Neural cell (in vitro differentiated cells): ENCODE measurements around the gene WTIP. TPM values are rescaled to one million over a fixed set of nuclear protein-coding genes. Genes with fewer than 3 reads are reported as not detected.

ENCODE experiments used
- H2AFZ ChIP-seq: fragments of 200-600, 300-800 bp; sonication (generic), shearing (Covaris generic); 2 replicates; pipeline ENCODE4 v1.6.0; 2014; ENCODE audit warnings: low read depth, mild to moderate bottlenecking, antibody characterized with exemption, low read length, moderate library complexity
- H3F3A ChIP-seq: fragments of 200-600 bp; shearing (Covaris generic); 2 replicates; pipeline ENCODE4 v1.6.1; 2016; ENCODE audit warnings: mild to moderate bottlenecking, moderate library complexity, mixed read lengths, antibody characterized with exemption, low read length; ENCODE audit not compliant: insufficient read depth, poor library complexity, severe bottlenecking
- H3K27ac ChIP-seq: fragments of 200-600, 300-800 bp; sonication (generic), shearing (Covaris generic); 2 replicates; pipeline ENCODE4 v1.5.1; 2014; ENCODE audit warnings: mild to moderate bottlenecking, low read length, moderate library complexity
- H3K27me3 ChIP-seq: fragments of 300-800, 200-600 bp; sonication (generic), shearing (Covaris generic); 2 replicates; pipeline ENCODE4 v1.6.0; 2014; ENCODE audit warnings: mild to moderate bottlenecking, low read depth, low read length, moderate library complexity; ENCODE audit not compliant: insufficient read depth
- H3K36me3 ChIP-seq: fragments of 300-800, 200-600 bp; sonication (generic), shearing (Covaris generic); 2 replicates; pipeline ENCODE4 v1.5.1; 2014; ENCODE audit warnings: mild to moderate bottlenecking, antibody characterized with exemption, low read length, moderate library complexity; ENCODE audit not compliant: insufficient read depth
- H3K4me2 ChIP-seq: fragments of 300-800, 200-600 bp; sonication (generic), shearing (Covaris generic); 2 replicates; pipeline ENCODE4 v1.6.0; 2014; ENCODE audit warnings: mild to moderate bottlenecking, low read length
- H3K4me3 ChIP-seq: fragments of 300-800, 200-600 bp; sonication (generic), shearing (Covaris generic); 2 replicates; pipeline ENCODE4 v1.5.1; 2014; ENCODE audit warnings: mild to moderate bottlenecking, low read length, moderate library complexity
- H3K79me2 ChIP-seq: fragments of 200-600 bp; shearing (Covaris generic); replicated peaks from 2 replicates; pipeline ENCODE4 v1.6.0; 2014; ENCODE audit warnings: mild to moderate bottlenecking, low read length, moderate library complexity; ENCODE audit not compliant: insufficient read depth
- H3K9ac ChIP-seq: fragments of 300-800, 200-600 bp; sonication (generic), shearing (Covaris generic); 2 replicates; pipeline ENCODE4 v1.6.1; 2016; ENCODE audit warnings: mild to moderate bottlenecking, low read length, mixed read lengths
- H3K9me2 ChIP-seq: fragments of 200-600 bp; shearing (Covaris generic); 2 replicates; pipeline ENCODE4 v1.6.1; 2016; ENCODE audit warnings: mild to moderate bottlenecking, low read length, mixed read lengths; ENCODE audit not compliant: insufficient read depth
- H3K9me3 ChIP-seq: fragments of 200-600, 300-800 bp; sonication (generic), shearing (Covaris generic); 2 replicates; pipeline ENCODE4 v1.6.1; 2016; ENCODE audit warnings: mild to moderate bottlenecking, mixed run types, low read length, moderate library complexity, mixed read lengths
- H4K20me1 ChIP-seq: fragments of 200-600 bp; shearing (Covaris generic); 2 replicates; pipeline ENCODE4 v1.6.1; 2016; ENCODE audit warnings: mild to moderate bottlenecking, mixed run types; ENCODE audit not compliant: insufficient read depth
- EP300 ChIP-seq: fragments of 450-650 bp; conservative IDR thresholded peaks from 2 replicates; pipeline ENCODE4 v1.6.1; 2014; ENCODE audit warnings: antibody characterized with exemption, mild to moderate bottlenecking, moderate library complexity; ENCODE audit not compliant: poor library complexity, severe bottlenecking
- EZH2 ChIP-seq: fragments of 200-600, 300-800 bp; shearing (Covaris generic), sonication (generic); IDR thresholded peaks from 2 replicates; pipeline ENCODE4 v1.6.1; 2014; ENCODE audit warnings: antibody characterized with exemption, low read length, borderline replicate concordance, mild to moderate bottlenecking; ENCODE audit not compliant: insufficient read depth, poor library complexity, severe bottlenecking
- MXI1 ChIP-seq: fragments of 450-650 bp; conservative IDR thresholded peaks from 2 replicates; pipeline ENCODE4 v1.6.1; 2014; ENCODE audit warnings: antibody characterized with exemption, mild to moderate bottlenecking; ENCODE audit not compliant: poor library complexity, severe bottlenecking
- POLR2AphosphoS5 ChIP-seq: IDR thresholded peaks from 2 replicates; pipeline ENCODE4 v1.6.1; 2012
- RAD21 ChIP-seq: fragments of 450-650 bp; conservative IDR thresholded peaks from 2 replicates; pipeline ENCODE4 v1.6.1; 2014; ENCODE audit warnings: antibody characterized with exemption, mild to moderate bottlenecking, moderate library complexity
- SMC3 ChIP-seq: fragments of 450-650 bp; conservative IDR thresholded peaks from 2 replicates; pipeline ENCODE4 v1.6.1; 2014; ENCODE audit warnings: antibody characterized with exemption, mild to moderate bottlenecking, moderate library complexity; ENCODE audit not compliant: poor library complexity
- TAF1 ChIP-seq: IDR thresholded peaks from 2 replicates; pipeline ENCODE4 v1.6.1; 2012; ENCODE audit warnings: low read depth
- polyA plus RNA-seq: library from polyadenylated mRNA; depleted of rRNA; stranded (reverse); fragments of >200 nt; gene quantifications from 2 replicates; pipeline ENCODE4 v1.2.3, GENCODE V29; 2014
- TF ChIP-seq, protein P1 (sequence below): IDR thresholded peaks from 2 replicates; pipeline ENCODE4 v1.6.1; 2012; ENCODE audit warnings: borderline replicate concordance
- TF ChIP-seq, protein P2 (sequence below): fragments of 450-650 bp; IDR thresholded peaks from 2 replicates; pipeline ENCODE4 v1.5.1; 2014; ENCODE audit warnings: antibody characterized with exemption, mild to moderate bottlenecking, moderate library complexity; ENCODE audit not compliant: poor library complexity, severe bottlenecking

WTIP gene
- polyA plus RNA-seq, 1 donor from 2014 or later = 9.8 TPM

DNA sequence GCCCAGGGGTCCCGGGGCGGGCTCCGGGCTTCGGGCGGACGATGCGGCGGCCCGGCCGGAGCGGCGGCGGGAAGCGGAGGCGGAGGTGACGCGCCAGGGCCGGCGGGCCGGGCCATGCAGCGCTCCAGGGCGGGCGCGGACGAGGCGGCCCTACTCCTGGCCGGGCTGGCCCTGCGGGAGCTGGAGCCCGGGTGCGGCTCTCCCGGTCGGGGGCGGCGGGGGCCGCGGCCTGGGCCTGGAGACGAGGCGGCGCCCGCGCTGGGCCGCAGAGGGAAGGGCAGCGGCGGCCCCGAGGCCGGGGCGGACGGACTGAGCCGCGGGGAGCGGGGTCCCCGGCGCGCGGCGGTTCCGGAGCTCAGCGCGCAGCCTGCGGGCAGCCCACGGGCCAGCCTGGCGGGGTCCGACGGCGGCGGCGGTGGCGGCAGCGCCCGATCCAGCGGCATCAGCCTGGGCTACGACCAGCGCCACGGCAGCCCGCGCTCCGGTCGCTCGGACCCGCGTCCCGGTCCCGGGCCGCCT, 362 bp downstream of the WTIP start:
- H3K27ac ChIP-seq = no peak overlapping the region
- peaks cover 7% of the 10 kb centered on the region for H3F3A ChIP-seq
- peaks cover 6% of the 10 kb centered on the region for H3K79me2 ChIP-seq
- no peaks in the 10 kb centered on the region for H3K27me3 ChIP-seq
- H3K36me3 ChIP-seq = no peaks in the 10 kb centered on the region
- peak overlapping the region; percentile 77 for H3K4me3 ChIP-seq
- no peak for TF ChIP-seq MXI1
- TF ChIP-seq, protein P1, sequence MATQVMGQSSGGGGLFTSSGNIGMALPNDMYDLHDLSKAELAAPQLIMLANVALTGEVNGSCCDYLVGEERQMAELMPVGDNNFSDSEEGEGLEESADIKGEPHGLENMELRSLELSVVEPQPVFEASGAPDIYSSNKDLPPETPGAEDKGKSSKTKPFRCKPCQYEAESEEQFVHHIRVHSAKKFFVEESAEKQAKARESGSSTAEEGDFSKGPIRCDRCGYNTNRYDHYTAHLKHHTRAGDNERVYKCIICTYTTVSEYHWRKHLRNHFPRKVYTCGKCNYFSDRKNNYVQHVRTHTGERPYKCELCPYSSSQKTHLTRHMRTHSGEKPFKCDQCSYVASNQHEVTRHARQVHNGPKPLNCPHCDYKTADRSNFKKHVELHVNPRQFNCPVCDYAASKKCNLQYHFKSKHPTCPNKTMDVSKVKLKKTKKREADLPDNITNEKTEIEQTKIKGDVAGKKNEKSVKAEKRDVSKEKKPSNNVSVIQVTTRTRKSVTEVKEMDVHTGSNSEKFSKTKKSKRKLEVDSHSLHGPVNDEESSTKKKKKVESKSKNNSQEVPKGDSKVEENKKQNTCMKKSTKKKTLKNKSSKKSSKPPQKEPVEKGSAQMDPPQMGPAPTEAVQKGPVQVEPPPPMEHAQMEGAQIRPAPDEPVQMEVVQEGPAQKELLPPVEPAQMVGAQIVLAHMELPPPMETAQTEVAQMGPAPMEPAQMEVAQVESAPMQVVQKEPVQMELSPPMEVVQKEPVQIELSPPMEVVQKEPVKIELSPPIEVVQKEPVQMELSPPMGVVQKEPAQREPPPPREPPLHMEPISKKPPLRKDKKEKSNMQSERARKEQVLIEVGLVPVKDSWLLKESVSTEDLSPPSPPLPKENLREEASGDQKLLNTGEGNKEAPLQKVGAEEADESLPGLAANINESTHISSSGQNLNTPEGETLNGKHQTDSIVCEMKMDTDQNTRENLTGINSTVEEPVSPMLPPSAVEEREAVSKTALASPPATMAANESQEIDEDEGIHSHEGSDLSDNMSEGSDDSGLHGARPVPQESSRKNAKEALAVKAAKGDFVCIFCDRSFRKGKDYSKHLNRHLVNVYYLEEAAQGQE = peak; percentile 2
- H3K9me3 ChIP-seq = no peaks in the 10 kb centered on the region
- no peak overlapping the region for H3K4me2 ChIP-seq
- H3K9me2 ChIP-seq = no peaks in the 10 kb centered on the region
- no peak overlapping the region for H2AFZ ChIP-seq
- peak overlapping the region; percentile 62 for H3K9ac ChIP-seq
- H4K20me1 ChIP-seq = no peaks in the 10 kb centered on the region

DNA sequence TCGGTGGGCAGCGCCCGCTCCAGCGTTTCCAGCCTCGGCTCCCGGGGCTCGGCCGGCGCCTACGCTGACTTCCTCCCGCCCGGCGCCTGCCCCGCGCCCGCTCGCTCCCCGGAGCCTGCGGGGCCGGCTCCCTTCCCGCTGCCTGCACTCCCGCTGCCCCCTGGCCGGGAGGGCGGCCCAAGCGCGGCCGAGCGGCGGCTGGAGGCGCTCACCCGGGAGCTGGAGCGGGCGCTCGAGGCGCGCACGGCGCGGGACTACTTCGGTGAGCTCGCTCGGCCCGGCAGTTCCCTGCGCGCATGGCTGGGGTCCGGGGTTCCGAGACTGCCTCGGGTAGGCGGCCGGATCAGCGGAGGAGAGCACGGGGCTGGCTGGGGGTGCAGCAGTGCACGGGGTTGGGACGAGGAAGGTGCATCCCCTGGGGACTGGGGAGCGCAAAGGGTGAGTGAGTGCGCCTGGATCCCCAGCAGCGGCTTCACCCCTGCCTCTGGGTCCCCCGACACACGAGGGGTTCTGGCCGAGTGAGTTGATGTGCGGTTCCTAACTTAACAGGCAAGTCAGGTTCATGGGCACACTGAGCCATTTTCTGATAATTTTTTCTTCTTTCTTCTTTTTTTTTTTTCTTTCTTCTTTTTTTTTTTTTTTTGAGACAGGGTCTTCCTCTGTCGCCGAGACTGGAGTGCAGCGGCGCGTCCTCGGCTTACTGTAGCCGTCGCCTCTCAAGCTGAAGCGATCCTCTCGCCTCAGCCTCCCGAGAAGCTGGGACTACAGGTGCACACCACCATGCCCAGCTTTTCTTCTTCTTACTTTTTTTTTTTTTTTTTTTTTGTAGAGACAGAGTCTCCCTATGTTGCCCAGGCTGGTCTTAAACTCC, 1.1 kb downstream of the WTIP start:
- TF ChIP-seq, protein P1 = no peak
- peak; percentile 26 for TF ChIP-seq MXI1
- no peak overlapping the region for H3K27ac ChIP-seq
- H3K4me2 ChIP-seq = peak overlapping the region; percentile 18
- H3K9me2 ChIP-seq = no peaks in the 10 kb centered on the region
- no peak overlapping the region for H2AFZ ChIP-seq
- H3F3A ChIP-seq = peaks cover 7% of the 10 kb centered on the region
- peak overlapping the region; percentile 62 for H3K9ac ChIP-seq
- H4K20me1 ChIP-seq = no peaks in the 10 kb centered on the region
- H3K4me3 ChIP-seq = peak overlapping the region; percentile 77
- H3K27me3 ChIP-seq = no peaks in the 10 kb centered on the region
- no peaks in the 10 kb centered on the region for H3K9me3 ChIP-seq
- peaks cover 6% of the 10 kb centered on the region for H3K79me2 ChIP-seq
- H3K36me3 ChIP-seq = no peaks in the 10 kb centered on the region

DNA sequence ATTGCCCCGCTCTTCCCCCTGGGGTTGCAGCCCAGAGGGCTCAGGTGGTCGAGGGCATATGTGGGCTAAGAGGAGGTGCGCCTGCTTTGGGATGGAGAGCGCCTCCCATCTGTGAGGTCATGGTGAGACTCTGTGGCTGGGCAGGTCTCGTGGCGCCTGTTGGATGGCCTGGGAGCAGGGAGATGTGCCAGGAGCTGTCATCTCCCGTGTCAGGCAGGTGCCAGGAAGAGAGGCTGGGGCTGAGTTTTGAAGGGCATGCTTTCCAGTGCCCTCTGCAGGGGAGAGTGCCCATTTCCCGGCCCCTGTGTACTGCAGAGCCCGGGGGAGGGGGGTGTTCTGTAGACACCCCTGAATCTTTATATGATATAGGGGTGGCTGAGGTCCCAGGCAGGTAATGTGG, 2.8 kb downstream of the WTIP start:
- no peaks in the 10 kb centered on the region for H4K20me1 ChIP-seq
- no peak overlapping the region for H2AFZ ChIP-seq
- no peak overlapping the region for H3K27ac ChIP-seq
- no peaks in the 10 kb centered on the region for H3K27me3 ChIP-seq
- no peaks in the 10 kb centered on the region for H3K9me2 ChIP-seq
- no peak overlapping the region for H3K9ac ChIP-seq
- H3K36me3 ChIP-seq = no peaks in the 10 kb centered on the region
- H3K79me2 ChIP-seq = peaks cover 6% of the 10 kb centered on the region
- peaks cover 7% of the 10 kb centered on the region for H3F3A ChIP-seq
- H3K9me3 ChIP-seq = no peaks in the 10 kb centered on the region
- H3K4me2 ChIP-seq = no peak overlapping the region
- H3K4me3 ChIP-seq = no peak overlapping the region
- TF ChIP-seq, protein P2, sequence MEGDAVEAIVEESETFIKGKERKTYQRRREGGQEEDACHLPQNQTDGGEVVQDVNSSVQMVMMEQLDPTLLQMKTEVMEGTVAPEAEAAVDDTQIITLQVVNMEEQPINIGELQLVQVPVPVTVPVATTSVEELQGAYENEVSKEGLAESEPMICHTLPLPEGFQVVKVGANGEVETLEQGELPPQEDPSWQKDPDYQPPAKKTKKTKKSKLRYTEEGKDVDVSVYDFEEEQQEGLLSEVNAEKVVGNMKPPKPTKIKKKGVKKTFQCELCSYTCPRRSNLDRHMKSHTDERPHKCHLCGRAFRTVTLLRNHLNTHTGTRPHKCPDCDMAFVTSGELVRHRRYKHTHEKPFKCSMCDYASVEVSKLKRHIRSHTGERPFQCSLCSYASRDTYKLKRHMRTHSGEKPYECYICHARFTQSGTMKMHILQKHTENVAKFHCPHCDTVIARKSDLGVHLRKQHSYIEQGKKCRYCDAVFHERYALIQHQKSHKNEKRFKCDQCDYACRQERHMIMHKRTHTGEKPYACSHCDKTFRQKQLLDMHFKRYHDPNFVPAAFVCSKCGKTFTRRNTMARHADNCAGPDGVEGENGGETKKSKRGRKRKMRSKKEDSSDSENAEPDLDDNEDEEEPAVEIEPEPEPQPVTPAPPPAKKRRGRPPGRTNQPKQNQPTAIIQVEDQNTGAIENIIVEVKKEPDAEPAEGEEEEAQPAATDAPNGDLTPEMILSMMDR = no peak
- TF ChIP-seq EP300 (no peak), EZH2 (no peak), SMC3 (no peak), MXI1 (no peak), RAD21 (no peak), TAF1 (no peak), POLR2AphosphoS5 (no peak)
